B cell (primary cell): ENCODE data around the gene ATP8B3. TPM values are rescaled to one million over a fixed set of nuclear protein-coding genes. Genes with fewer than 3 reads are reported as not detected.

Experiments
- ATAC-seq: fragments of 200-7000 bp; cut with Tn5 transposase; one replicate; pipeline ENCODE4 v1.10.0; 2021; ENCODE audit warnings: low read depth, mild to moderate bottlenecking, moderate number of reproducible peaks, moderate library complexity
- CTCF ChIA-PET: fragments of 350-600 bp; sonication (Branson Sonifier 250); formaldehyde crosslinking; loops from one replicate; lab custom pipeline; 2021; ENCODE audit warnings: antibody characterized with exemption, inconsistent platforms; lab: Charles Lee
- POLR2A ChIA-PET: fragments of 350-600 bp; sonication (Branson Sonifier 250); formaldehyde crosslinking; loops from one replicate; lab custom pipeline; 2021; ENCODE audit warnings: antibody characterized with exemption; lab: Charles Lee
- DNase-seq: peaks from one replicate; pipeline ENCODE4 v3.0.0; 2013
- H2AFZ ChIP-seq: 2 replicates; pipeline ENCODE4 v1.6.1; 2012; ENCODE audit warnings: mild to moderate bottlenecking, low read depth, low read length; ENCODE audit not compliant: insufficient read depth, poor library complexity, severe bottlenecking
- H3K27ac ChIP-seq, 2 donors: 1 replicate in 1 of 2; 2 replicates in 1 of 2; pipeline ENCODE4 v1.5.1; 2012 to 2013; ENCODE audit warnings: low read length in 2 of 2, mild to moderate bottlenecking in 2 of 2, moderate library complexity in 1 of 2
- H3K27me3 ChIP-seq, 4 experiments: fragments of 200-600 bp in 1 of 4; sonication (generic) in 1 of 4; replicated peaks in 1 of 4; 1 replicate in 2 of 4; 2 replicates in 2 of 4; pipeline versions ENCODE4 v1.6.1 to v1.7.0; 2013 to 2016; ENCODE audit warnings: low read length in 3 of 4, mild to moderate bottlenecking in 2 of 4, mixed read lengths in 1 of 4, moderate library complexity in 1 of 4; ENCODE audit not compliant: insufficient read depth in 4 of 4, control insufficient read depth in 3 of 4; ENCODE audit errors: control extremely low read depth in 1 of 4
- H3K36me3 ChIP-seq, 2 experiments: replicated peaks in 1 of 2; 1 replicate in 1 of 2; 2 replicates in 1 of 2; pipeline versions ENCODE4 v1.6.1 to v1.7.1; 2013; ENCODE audit warnings: low read length in 1 of 2; ENCODE audit not compliant: insufficient read depth in 2 of 2, control insufficient read depth in 1 of 2; ENCODE audit errors: control extremely low read depth in 1 of 2, extremely low read depth in 1 of 2
- H3K4me1 ChIP-seq, 2 donors: fragments of 200-600 bp in 1 of 2; sonication (generic) in 1 of 2; 1 replicate in 1 of 2; 2 replicates in 1 of 2; pipeline versions ENCODE4 v1.5.1 to v1.6.1; 2013 to 2017; ENCODE audit warnings: low read length in 2 of 2; ENCODE audit not compliant: control insufficient read depth in 2 of 2, insufficient read depth in 2 of 2
- H3K4me2 ChIP-seq: replicated peaks from 2 replicates; pipeline ENCODE3; 2012; ENCODE audit warnings: mild to moderate bottlenecking, low read depth, low read length; ENCODE audit not compliant: poor library complexity, severe bottlenecking
- H3K4me3 ChIP-seq, 5 experiments: fragments of 200-600 bp in 1 of 5; sonication (generic) in 1 of 5; 1 replicate in 3 of 5; 2 replicates in 2 of 5; pipeline versions ENCODE4 v1.5.1 to v1.7.0; 2011 to 2016; ENCODE audit warnings: low read length in 4 of 5, mild to moderate bottlenecking in 4 of 5, low read depth in 2 of 5, control low read depth in 1 of 5, moderate library complexity in 1 of 5; ENCODE audit not compliant: insufficient read depth in 1 of 5; ENCODE audit errors: control extremely low read depth in 1 of 5, extremely low read depth in 1 of 5
- H3K79me2 ChIP-seq: fragments of 200-600 bp; sonication (generic); one replicate; pipeline ENCODE4 v1.6.0; 2016; ENCODE audit warnings: low read length; ENCODE audit not compliant: control insufficient read depth, insufficient read depth
- H3K9ac ChIP-seq: fragments of 200-600 bp; sonication (generic); 2 replicates; pipeline ENCODE4 v1.6.1; 2017; ENCODE audit warnings: mild to moderate bottlenecking, low read length, moderate library complexity
- H3K9me3 ChIP-seq, 3 donors: one replicate each; pipeline versions ENCODE4 v1.6.1 to v1.7.1; 2013; ENCODE audit warnings: low read length in 2 of 3; ENCODE audit not compliant: control insufficient read depth in 2 of 3, insufficient read depth in 1 of 3; ENCODE audit errors: control extremely low read depth in 1 of 3
- H4K20me1 ChIP-seq: 2 replicates; pipeline ENCODE4 v1.6.0; 2012; ENCODE audit warnings: mild to moderate bottlenecking, low read length; ENCODE audit not compliant: insufficient read depth, control insufficient read depth, poor library complexity, severe bottlenecking
- H3K27ac Mint-ChIP-seq: one replicate; pipeline ENCODE4 v1.8.0; 2021; ENCODE audit warnings: mixed read lengths
- H3K27me3 Mint-ChIP-seq: one replicate; pipeline ENCODE4 v1.8.0; 2021; ENCODE audit warnings: mixed read lengths
- H3K4me1 Mint-ChIP-seq: one replicate; pipeline ENCODE4 v1.8.0; 2021; ENCODE audit warnings: mixed read lengths
- H3K4me3 Mint-ChIP-seq: one replicate; pipeline ENCODE4 v1.8.0; 2021; ENCODE audit warnings: mixed read lengths
- H3K9me3 Mint-ChIP-seq: one replicate; pipeline ENCODE4 v1.8.0; 2022; ENCODE audit warnings: mixed read lengths; ENCODE audit not compliant: insufficient read depth
- EZH2 ChIP-seq: IDR thresholded peaks from 2 replicates; pipeline ENCODE4 v1.6.1; 2012; ENCODE audit warnings: borderline replicate concordance, low read depth, mild to moderate bottlenecking, moderate library complexity, low read length; ENCODE audit not compliant: insufficient read depth, poor library complexity, severe bottlenecking
- WGBS: methylation state at CpG from one replicate; pipeline ENCODE4 v1.1.5; 2013; ENCODE audit warnings: missing lambda C conversion rate; ENCODE audit not compliant: insufficient coverage; 5-methylcytosine and 5-hydroxymethylcytosine counted together
- intact Hi-C: fragments of 100-400 bp; cut with micrococcal nuclease; formaldehyde crosslinking; loops from one replicate; pipeline ENCODE4 v1.10.0; 2022
- polyA plus RNA-seq: library from polyadenylated mRNA; depleted of rRNA; stranded (reverse); fragments of >200 nt; gene quantifications from 2 replicates; pipeline ENCODE4 v1.2.3, GENCODE V29; 2012
- total RNA-seq, 2 donors: library from RNA; stranded (reverse); fragments of 120-200 nt in 1 of 2; gene quantifications; 1 replicate in 1 of 2; 2 replicates in 1 of 2; pipeline versions ENCODE4 v1.2.3 to v1.2.4, GENCODE V29; 2013 to 2022
- TF ChIP-seq, protein P1 (sequence below): fragments of 200-600 bp; IDR thresholded peaks from one replicate; pipeline ENCODE4 v1.8.0; 2022; ENCODE audit warnings: antibody characterized with exemption, mild to moderate bottlenecking

ATP8B3 gene
- total and polyA plus RNA-seq, 2 donors (not counting 1 experiment from before 2014, with no cell fraction given), result 0.89 to 5.1 TPM

DNA sequence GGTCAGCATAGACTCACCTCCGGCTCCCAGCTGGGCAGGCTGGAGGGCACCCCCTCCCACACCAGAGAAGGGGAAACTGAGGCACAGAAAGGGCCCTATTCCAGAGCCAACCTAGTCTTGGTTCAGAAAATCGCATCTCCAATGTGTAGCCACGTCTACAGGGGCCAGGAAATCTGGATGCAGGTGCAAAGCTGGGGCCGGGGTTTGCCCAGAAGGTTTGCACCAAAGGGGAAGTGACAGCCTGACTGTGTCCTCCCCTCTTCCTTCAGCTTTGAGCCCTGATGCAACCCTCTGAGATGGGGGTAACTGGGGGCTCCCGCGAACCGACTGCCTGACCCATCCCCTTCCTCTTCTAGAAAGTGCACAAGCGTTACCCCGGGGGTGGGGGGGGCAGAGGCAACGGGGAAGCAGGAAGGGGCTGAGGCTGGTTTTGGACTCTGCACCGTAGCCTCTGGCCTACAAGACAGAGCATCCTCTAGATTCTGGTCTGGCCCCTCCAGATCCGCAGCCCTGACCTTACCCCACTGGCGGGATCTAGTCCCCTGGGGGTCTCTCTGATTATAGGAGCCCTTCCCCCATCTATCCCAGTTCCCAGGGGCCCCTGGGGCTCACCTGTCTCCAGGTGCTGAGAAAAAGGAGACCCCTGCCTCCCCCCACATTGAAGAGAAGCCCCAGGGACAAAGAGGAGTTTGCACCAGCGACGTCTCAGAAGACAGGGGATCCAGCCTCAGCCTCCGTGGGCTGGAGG is 59.9 kb downstream of the ATP8B3 start:
- TF ChIP-seq EZH2, result no peak
- TF ChIP-seq, protein P1, sequence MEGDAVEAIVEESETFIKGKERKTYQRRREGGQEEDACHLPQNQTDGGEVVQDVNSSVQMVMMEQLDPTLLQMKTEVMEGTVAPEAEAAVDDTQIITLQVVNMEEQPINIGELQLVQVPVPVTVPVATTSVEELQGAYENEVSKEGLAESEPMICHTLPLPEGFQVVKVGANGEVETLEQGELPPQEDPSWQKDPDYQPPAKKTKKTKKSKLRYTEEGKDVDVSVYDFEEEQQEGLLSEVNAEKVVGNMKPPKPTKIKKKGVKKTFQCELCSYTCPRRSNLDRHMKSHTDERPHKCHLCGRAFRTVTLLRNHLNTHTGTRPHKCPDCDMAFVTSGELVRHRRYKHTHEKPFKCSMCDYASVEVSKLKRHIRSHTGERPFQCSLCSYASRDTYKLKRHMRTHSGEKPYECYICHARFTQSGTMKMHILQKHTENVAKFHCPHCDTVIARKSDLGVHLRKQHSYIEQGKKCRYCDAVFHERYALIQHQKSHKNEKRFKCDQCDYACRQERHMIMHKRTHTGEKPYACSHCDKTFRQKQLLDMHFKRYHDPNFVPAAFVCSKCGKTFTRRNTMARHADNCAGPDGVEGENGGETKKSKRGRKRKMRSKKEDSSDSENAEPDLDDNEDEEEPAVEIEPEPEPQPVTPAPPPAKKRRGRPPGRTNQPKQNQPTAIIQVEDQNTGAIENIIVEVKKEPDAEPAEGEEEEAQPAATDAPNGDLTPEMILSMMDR, result no peak
- Mint-ChIP-seq H3K4me3 (no peak overlapping the region), H3K27ac (no peak overlapping the region), H3K4me1 (peaks cover 33% of the 10 kb centered on the region), H3K9me3 (no peaks in the 10 kb centered on the region), H3K27me3 (peaks cover 43% of the 10 kb centered on the region)
- Histone ChIP-seq H3K36me3 (no peaks in the 10 kb centered on the region), H3K4me3 (no peak overlapping the region), H3K9ac (no peak overlapping the region), H3K4me2 (no peak overlapping the region), H2AFZ (no peak overlapping the region), H3K9me3 (peaks cover 0 to 75% (median 3%) of the 10 kb centered on the region in 3 donors), H4K20me1 (peaks cover 21% of the 10 kb centered on the region), H3K27me3 (peaks cover 0 to 86% (median 58%) of the 10 kb centered on the region in 4 experiments), H3K79me2 (no peaks in the 10 kb centered on the region), H3K4me1 (peaks cover 75 to 81% of the 10 kb centered on the region in 2 donors), H3K27ac (no peak overlapping the region)
- no peak for ATAC-seq
- ChIA-PET CTCF (interaction anchor here (1.1 to 1.2 kb wide), 2 partner anchors 14 to 91 kb away, joined by 3 to 4 read pairs; no protein-coding TSS in a partner anchor), POLR2A (interaction anchor here (0.6 kb wide), 1 partner anchor 11 kb away, joined by 4 read pairs; no protein-coding TSS in a partner anchor)
- DNase-seq, result peak; percentile 64
- intact Hi-C loops, result no loop called here
- 3% methylated on average over 12 of the region's 16 CpGs for WGBS
